GM18858 (cell line): ENCODE results near the gene PAQR7.

Experiments
- ATAC-seq: cut with Tn5 transposase; IDR thresholded peaks from one replicate; pipeline ENCODE4 v1.9.1; 2021; ENCODE audit not compliant: unreplicated experiment

The PAQR7 gene, protein sequence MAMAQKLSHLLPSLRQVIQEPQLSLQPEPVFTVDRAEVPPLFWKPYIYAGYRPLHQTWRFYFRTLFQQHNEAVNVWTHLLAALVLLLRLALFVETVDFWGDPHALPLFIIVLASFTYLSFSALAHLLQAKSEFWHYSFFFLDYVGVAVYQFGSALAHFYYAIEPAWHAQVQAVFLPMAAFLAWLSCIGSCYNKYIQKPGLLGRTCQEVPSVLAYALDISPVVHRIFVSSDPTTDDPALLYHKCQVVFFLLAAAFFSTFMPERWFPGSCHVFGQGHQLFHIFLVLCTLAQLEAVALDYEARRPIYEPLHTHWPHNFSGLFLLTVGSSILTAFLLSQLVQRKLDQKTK

DNA sequence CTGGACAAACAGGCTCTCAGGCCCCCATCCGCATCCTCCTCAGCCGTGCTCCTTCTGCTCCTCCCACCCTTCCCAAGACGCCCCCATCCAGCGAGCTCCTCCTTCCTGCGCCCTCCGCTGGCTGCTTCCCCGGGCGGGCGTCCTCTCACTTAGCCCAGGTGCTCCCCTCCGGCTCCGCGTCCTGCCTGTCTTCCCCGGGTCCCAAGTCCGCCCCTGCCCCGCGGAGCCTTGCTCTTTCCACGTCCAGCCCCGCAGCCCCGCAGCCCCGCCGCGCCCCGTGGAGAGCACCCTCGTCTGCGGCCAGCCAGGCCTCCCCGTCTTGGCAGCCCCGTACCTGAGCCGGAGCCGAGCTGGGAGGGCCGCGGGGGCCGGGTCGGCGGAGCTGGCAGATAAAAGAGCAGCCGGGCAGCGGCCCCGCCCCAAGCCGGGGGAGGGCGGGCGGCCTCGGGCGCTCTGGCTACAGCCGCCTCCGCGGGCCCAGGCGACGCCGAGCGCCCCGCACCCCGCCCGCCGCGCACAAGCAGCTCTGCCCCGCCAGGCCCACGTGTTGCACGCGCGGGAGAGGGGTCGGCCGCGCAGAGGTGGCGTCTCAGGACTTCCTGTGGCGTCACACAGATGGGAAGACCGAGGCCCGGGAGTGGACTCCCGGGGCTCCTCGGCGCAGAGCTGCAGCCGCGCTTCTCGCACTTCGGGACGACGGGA is at the start of gene PAQR7:
PAQR7 (minus strand) TSS at position 555 of the 702 bp plus-strand sequence. CDS start 11,869 bp downstream, outside the sequence.
- no peak for ATAC-seq

DNA sequence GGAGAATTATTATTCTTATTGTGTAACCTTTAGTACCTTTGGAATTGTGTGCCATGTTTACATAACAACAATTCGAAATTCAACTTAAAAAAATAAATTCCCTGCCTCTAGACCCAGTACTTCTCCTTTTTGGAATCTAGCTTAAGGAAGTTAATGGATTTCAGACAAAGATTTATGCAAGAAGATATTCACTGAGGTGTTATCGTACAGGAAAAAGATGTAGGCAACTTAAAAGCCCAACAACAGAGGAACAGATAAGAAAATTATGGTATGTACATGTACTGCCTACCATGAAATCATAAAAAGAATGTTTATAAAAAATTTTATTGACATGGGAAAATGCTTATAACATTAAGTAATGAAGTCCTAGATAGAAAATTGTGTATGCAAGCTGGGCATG is 48.9 kb upstream of the PAQR7 start:
- ATAC-seq, result no peak

DNA sequence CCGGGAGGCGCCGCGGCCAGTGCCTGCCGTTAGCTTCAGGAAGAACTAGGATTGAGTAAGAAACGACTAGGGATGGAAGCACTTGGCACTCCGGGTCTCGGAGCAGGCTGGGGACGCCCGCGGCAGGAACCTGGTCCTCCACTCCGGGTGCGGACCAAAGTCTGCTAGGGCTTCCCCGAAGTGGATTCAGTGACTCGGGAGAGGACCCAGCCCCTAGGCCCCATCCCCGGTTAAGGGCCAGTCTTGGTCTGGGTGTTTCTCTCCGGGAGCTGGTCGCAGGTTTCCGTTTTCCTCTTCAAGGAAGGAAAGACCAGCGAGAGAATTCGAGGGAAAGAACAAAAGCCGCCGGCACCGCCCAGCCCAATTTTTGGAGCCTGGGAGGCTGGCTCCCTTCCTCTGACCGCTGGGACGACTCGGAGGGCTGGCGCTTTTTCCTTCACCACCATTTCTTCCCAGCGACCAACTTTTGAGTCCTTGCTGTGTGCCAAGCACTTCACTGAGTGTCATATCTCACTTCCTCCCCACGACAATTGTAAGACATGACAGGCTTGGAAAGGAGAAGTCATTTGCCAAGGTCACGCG is 47.6 kb upstream of the PAQR7 start:
- no peak for ATAC-seq

DNA sequence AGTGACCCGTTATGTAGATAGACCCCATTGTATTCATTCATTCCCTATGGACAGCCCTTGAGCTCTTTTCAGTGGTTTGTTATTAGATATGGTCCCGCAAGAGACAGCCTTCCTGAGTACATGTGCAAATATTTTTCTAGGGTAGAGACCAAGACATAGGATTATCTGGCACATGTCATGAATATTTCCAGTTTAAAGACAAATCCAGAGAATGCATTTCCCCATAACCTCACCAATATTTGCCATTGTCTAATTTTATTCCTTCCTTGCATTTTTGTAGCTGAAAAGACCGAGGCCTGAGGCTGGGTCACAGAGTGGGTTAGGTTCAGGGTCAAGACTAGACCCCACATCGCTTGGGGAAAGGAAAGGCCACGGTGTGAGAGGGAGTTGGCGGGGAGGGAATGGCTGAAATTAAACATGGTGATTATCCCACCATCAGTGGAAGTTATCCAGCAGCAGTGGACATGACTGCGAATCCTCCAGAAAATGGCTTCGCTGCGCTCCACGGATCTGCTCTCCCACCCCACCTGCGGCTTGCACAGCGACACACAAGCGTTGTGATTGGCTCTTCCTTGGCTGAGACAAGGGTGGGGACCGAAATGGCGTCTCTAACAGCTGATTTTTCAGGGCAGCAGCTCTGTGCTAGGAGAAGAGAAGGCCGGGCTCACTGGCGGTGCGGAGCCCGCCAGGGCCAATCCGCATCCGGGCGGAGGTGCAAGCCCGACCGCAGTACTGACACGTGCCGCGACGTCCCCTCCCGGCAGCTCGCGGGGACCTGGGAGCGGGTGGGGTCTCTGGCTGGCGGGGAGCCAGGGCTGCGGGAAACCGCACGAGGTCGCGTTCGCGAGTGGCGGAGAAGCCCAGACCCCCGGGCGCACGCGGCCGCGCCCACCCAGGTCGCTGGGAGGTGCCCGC is 46.8 kb upstream of the PAQR7 start:
- ATAC-seq, result no peak

DNA sequence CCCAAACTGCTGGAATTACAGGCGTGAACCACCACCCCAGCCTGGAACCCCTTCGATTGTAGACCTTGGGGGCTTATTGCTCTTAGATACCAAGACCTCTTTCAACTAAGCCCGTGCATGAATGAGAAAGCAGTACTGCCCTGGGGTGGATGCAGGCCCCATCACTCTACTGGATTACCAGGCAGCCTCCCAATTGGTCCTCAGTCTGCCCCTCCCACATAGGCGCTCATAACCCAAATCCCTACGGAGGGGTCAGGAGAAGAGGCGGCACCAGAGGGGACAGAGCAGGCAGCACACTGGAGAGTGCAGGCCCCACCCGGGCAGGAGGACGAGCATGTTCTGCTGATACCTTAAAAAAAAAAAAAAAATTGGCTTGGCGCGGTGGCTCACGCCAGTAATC is 43.1 kb upstream of the PAQR7 start:
- no peak for ATAC-seq

DNA sequence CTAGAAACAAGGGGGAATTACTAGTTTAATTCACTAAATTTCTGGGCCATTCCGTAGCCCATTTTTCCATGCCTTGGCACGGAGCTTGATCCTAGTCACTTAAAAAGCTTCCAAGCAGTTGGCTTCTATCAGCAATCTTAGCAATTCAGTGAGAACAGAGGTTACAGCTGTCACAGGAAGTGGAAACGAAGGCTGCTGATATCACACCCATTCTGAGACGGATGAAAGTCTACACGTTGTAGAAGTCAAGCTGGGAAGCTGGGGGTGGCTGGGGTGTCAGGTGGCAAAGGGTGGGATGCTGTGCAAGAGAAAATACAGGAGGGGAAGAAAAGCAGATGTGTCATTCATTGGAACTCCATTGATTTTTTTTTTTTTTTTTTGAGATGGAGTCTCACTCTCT is 42.5 kb upstream of the PAQR7 start:
- ATAC-seq, result no peak

DNA sequence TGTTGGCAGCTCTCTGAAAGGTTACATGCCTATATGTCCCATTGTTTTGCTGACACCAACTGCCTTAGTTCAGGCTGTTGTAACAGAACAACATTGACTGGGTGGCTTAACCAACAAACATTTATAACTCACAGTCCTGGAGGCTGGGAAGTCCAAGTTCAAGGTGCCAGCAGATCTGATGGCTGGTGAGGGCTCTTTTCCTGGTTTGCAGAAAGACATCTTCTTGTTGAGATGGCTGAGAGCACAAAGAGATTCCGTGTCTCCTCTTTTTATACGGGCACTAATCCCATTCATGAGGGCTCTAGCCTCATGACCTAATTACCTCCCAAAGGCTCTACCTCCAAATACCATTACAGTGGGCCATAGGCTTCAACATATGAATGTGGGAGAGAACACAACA is 41.0 kb upstream of the PAQR7 start:
- no peak for ATAC-seq

DNA sequence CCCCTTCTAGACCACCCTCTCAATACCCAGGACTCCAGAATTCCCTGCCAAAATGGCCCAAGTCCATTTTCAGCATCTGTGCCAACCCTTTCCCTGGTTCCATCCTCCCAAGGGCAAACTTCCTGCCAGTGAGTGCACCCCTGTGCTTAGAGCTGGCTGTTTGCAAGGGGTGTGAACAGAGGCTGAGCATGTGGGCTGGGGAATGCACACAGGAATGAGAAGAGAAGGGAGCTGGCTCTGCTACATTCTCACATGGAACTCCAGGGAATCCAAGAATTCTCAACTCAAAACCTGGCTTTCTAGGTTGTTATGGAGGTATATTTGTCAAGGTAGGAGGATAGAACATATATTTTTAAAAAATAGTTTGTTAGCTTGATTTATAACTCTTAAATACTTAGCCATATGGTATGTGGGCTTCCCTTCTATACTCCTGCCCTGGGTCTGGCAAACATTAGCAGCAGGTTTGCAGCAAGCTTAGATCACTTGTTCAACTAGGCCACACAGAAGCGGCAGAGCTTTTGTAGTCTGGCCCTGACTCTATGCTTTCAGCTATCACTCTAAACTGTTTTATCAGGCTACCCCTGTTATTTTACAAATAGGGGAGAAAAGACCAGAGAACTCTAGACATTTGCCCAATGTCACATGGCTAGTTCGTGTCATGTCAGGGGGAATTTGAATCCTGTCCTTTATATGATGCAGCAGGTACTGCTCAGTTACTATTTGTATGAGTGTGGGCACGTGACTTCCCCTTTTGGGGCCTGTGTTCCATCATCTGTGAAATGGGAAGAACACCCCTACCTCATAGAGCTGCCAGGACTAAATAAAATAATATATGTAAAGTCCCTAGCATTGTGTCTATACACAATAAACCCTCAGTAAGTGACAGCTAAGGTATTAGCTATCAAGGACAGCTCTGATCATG is 38.8 kb upstream of the PAQR7 start:
- ATAC-seq, result no peak

DNA sequence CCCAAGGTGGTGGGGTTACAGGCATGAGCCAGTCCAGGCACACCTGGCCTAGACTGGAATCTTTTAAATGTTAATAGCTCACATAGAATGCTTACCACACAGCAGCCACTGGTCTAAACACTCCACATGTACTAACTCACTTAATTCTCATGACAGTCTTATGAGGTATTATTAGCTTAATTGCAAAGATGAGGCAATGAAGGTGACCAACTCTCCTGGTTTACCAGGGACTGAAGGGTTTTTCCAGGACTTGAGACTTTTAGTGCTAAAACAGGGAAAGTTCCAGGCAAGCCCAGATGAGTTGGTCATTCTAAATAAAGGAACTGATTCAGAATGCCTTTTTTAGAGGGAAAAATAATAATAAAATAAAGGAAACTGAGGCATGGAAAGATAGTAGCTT is 37.7 kb upstream of the PAQR7 start:
- ATAC-seq, result no peak

DNA sequence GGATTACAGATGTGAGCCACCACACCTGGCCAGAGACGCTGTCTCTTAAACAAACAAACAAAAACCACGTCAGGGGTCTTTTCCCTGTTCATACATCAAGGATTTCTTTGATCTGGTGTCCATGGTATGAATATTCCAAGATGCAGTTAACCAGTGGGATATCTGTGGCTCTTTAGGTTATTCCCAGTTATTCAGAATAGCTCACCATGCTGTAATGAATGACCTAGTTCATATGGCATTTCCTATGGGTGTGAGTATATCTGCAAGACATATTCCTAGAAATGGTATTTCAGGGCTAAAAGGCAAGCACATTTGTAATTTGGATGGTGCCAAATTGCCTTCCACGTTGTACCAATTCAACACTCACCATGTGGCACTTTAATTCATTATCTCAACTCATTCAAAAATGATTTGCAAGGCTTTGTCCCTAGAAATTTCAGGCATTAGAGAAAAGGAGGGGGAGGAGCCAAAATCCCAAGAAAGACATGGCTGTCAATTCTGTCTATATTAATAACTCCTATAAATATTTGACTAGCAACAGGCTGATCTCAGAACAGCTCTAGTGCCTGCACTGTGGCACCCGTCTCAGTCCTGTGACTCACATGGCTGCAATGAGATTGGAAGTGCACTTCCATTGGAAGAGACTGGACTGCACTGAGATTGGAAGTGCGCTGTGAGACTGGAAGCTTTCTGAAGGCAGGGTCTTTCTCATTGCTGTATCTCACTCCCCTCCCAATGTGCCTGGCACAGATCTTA is 36.7 kb upstream of the PAQR7 start:
- no peak for ATAC-seq

DNA sequence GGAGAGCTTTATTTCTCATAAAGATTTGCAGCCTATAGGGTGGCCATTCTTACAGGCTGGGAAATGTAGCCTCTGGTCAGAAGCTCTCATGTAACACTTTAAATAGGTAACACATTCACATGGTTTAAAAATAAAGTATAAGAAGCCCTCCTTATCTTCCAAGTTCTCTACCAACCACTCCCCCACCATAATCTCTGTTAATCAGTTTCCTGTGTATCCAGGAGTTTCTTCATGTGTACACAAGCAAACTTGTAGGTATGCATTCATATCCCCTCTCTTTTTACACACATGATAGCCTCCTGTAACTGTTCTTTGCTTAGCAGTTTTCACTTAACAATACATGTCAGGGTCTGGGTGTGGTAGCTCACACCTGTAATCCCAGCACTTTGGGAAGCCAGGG is 35.7 kb upstream of the PAQR7 start:
- no peak for ATAC-seq

DNA sequence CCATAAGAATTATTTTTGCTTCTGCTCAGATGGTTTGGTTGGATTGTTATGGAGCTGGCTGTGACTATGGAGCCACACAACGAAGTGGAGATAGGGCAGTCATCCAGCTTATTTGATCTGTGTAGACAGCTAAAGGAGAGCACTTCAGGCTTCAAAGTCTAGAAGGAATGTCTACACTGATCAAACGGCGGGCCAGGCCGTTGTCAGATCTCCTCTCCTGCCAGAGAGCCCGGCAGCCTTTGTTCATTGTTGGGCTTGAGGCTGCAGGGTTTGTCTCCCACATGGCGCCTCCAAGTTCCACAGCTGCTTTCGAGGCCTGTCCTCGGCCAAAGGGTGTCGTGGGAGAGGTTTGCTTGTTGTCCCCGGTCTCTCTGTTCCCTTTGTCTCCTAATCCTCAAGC is 33.5 kb upstream of the PAQR7 start:
- ATAC-seq, result no peak

DNA sequence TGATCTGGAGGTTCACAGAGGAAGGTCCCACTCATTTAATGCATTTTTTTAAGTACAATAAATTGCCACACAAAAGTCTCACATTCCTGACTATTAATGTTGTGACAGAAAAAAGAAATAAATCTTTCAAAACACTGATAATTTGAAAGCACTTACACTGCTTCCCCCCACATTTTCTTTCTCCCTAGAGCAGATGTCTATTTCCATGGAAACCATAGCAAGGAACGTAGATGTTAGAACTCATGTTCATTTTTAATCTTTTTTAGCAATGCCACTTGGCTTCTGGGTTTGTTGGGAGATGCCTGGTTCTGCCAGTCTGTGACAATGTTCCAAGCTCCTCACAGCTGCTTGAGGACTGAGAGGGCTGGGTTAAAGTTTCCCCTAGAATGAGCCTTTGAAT is 32.7 kb upstream of the PAQR7 start:
- no peak for ATAC-seq

DNA sequence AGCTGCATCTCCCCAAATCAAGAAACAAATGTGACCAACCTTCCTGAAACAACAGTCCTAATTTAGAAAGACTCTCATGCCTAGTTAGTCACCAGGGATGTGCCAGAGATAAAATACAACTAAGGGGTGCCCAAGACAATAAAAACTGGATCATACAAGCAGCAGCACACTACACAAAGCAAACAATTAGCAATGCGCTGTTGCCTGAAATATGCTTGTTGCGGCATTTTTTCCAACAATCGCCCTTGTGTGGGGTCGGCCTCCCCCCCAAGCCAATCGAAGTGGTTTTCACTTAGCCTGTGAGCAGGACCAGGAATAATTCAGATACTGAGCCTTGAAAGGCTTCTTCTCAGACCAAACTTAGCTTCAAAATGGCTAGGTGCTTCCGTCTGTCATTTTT is 32.1 kb upstream of the PAQR7 start:
- no peak for ATAC-seq

DNA sequence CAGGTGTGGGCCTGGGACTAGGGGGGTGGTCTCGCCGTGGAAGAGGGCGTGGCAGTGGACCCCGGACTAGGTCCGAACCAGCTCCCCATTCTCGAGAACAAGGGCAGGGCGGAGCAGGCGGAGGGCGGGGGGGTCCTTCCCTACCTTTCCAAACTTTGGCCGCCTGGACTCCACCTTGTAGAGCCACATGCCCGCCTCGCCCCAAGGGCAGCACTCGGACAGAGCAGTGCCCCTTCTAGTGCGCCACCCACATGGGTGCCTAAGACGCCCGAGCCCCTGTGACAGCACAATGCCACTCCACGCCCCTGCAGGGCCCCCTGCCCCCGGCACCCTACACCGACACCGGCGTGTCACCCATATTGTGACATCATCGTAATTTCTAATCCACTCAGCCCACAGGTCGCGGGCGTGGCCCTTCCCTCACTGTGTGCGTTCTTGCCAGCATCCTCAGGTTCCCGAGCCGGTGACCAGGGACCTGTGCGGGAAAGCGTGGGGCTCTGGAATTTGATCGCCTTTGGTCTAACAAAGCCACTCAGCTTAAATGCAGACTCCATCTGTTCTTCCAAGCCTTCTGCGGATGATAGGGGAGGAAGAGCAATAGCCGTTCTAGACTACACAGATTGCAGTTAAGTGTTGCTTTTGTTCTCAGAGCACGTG is 31.3 kb upstream of the PAQR7 start:
- ATAC-seq, result no peak

DNA sequence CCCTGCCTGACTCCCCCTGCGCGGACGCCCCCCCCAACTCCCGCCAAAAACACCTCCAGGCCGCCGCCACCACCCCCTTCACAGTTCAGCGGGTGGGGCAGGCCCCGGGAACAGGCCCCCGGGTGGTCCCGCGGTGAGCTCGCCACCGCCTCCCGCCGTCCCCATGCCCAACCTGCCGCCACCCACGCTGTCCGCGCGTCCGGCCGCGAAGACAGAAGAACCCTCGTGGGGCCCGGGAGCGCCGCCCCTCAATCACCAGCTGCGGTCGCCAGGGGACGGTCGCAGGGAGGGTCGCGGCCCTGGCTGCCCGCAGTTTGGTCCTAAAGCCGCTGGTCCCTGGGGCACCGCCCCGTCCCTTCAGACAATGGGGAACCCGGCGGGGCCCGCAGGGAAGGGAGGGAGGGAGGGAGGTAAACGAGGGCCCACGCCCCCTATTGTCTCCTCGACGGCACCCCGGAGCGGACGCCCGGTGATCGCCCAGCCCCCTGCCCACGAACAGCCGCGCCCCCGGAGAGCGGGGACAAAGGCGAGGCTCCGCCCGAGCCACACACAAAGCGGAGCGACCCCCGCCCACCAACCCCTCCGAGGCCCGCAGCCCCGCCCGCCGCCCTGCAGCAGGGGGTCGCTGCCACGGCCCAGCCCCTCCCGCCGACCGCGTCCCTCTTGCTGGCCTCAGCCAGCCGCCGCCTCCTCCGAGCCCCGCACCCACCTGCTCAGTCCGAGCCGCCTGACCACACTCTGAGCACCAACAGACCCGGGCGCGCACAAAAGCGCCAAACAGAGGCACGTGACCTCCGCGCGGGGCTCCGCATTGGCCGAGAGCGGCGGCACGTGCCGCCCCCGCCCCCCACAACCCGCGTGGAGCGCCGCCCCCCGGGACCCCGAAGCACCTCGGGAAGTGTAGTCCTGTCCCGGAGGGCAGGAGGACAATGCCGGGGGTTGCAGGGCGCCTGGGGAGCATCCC is 30.5 kb upstream of the PAQR7 start, which contains the start of gene STMN1:
STMN1 (minus strand) TSS at position 740 of the 964 bp plus-strand sequence. CDS start 1,743 bp downstream, outside the sequence.
- ATAC-seq, result peak; percentile 54

DNA sequence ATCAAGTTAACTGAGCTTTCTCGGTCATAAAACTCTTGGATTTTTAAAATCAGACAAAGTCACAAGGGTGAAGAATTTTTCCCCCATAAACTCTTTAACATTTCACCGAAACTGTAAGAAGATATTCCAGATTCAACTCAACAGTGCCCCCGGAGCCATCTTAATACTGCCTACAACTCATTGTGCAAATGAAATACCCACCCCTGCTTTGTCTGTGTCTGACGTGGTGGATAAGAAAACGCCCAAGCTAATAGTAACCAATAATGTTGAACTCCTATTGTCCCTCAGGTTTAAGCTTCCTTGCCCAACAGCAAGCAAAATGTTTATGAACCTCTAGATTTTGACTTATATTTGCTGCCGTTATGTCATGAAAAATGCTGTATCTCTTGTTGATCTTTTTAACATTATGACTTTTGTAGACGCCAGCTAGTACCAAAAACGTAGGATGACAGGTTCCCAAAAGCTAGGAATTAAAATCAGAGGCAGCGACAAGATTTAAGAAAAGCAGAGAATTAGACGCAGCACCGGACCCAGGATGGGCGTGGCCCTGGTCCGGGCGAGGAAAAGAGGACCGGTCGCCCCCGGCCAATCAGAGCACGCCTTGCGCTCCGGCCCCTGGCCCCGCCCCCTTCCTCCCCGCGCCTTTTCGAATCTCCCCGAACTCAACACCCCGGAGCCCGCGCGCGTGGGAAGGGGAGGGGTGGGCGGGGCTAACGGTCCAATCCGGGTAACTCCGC is 29.6 kb upstream of the PAQR7 start:
- no peak for ATAC-seq
